HCT116 (cell line): ENCODE measurements around the gene OR10G6. TPM values are rescaled to one million over a fixed set of nuclear protein-coding genes. Genes with fewer than 3 reads are reported as not detected.

Experiments
- ATAC-seq: fragments of 200-7000 bp; cut with Tn5 transposase; 2 replicates; pipeline ENCODE4 v1.9.1; 2020; ENCODE audit warnings: mild to moderate bottlenecking, moderate library complexity
- BruUV-seq: library from RNA; stranded (reverse); fragments of 400-500 nt; replicated peaks from 2 replicates; lab custom pipeline; 2021; lab: Mats Ljungman, UMichigan
- CTCF ChIA-PET: fragments of 300-600 bp; sonication (Branson Sonifier 250); formaldehyde crosslinking; loops from one replicate; lab custom pipeline; 2021; ENCODE audit warnings: antibody characterized with exemption; lab: Charles Lee
- POLR2A ChIA-PET: fragments of 300-600, 350-600 bp; sonication (Branson Sonifier 250); formaldehyde crosslinking; loops from one replicate; lab custom pipeline; 2021; ENCODE audit warnings: antibody characterized with exemption; lab: Charles Lee
- RAD21 ChIA-PET, 2 experiments: fragments of 300-600 bp; sonication (Branson Sonifier 250); formaldehyde crosslinking; loops; one replicate each; lab custom pipeline; 2023; ENCODE audit warnings: low total read pairs in 2 of 2; ENCODE audit not compliant: uncharacterized antibody in 2 of 2, unreplicated experiment in 2 of 2, low non-redundant PET in 1 of 2; lab: Charles Lee
- DNase-seq: peaks from one replicate; pipeline ENCODE4 v3.0.0-alpha.2; 2010; ENCODE audit warnings: low read depth, low spot score
- H2AFZ ChIP-seq: fragments of 200-600 bp; shearing (Covaris generic), sonication (generic); 2 replicates; pipeline ENCODE4 v1.6.1; 2017; ENCODE audit warnings: low read depth, mixed run types, mixed read lengths, antibody characterized with exemption, low read length; ENCODE audit not compliant: poor library complexity, severe bottlenecking
- H3K27ac ChIP-seq: 2 replicates; pipeline ENCODE4 v1.5.1; 2012; ENCODE audit warnings: low read depth, low read length
- H3K27me3 ChIP-seq: fragments of 200-600 bp; sonication (generic); 2 replicates; pipeline ENCODE4 v1.6.1; 2016; ENCODE audit warnings: mixed run types, low read length, mixed read lengths; ENCODE audit not compliant: insufficient read depth
- H3K36me3 ChIP-seq, 2 experiments: fragments of 200-500 bp in 1 of 2; fragments of 200-600 bp in 1 of 2; sonication (Bioruptor generic) in 1 of 2; sonication (generic) in 1 of 2; 2 replicates each; pipeline versions ENCODE4 v1.5.1 to v1.6.1; 2014 to 2016; ENCODE audit warnings: low read length in 2 of 2, inconsistent platforms in 1 of 2, mixed read lengths in 1 of 2, mixed run types in 1 of 2; ENCODE audit not compliant: insufficient read depth in 2 of 2, control insufficient read depth in 1 of 2
- H3K4me1 ChIP-seq, 2 experiments: fragments of 200-600 bp in 1 of 2; sonication (generic) in 1 of 2; 2 replicates each; pipeline versions ENCODE4 v1.5.1 to v1.6.1; 2012 to 2017; ENCODE audit warnings: low read length in 2 of 2, inconsistent platforms in 1 of 2, mild to moderate bottlenecking in 1 of 2, mixed read lengths in 1 of 2, mixed run types in 1 of 2, moderate library complexity in 1 of 2; ENCODE audit not compliant: insufficient read depth in 2 of 2, control insufficient read depth in 1 of 2
- H3K4me2 ChIP-seq: fragments of 200-600 bp; sonication (generic); 2 replicates; pipeline ENCODE4 v1.6.1; 2017; ENCODE audit warnings: mixed run types, low read length, mixed read lengths
- H3K4me3 ChIP-seq, 2 experiments: fragments of 200-600 bp in 1 of 2; sonication (generic) in 1 of 2; replicated peaks in 1 of 2; 2 replicates each; pipeline ENCODE4 v1.5.1; 2011 to 2016; ENCODE audit warnings: low read length in 2 of 2, control low read depth in 1 of 2, low read depth in 1 of 2, mild to moderate bottlenecking in 1 of 2, mixed read lengths in 1 of 2, mixed run types in 1 of 2
- H3K79me2 ChIP-seq: fragments of 200-600 bp; sonication (generic); 2 replicates; pipeline ENCODE4 v1.6.1; 2017; ENCODE audit warnings: mild to moderate bottlenecking, mixed run types, low read length, moderate library complexity, mixed read lengths; ENCODE audit not compliant: insufficient read depth
- H3K9ac ChIP-seq: fragments of 200-600 bp; sonication (generic); 2 replicates; pipeline ENCODE4 v1.6.1; 2016; ENCODE audit warnings: low read length, mixed read lengths
- H3K9me2 ChIP-seq: fragments of 200-600 bp; sonication (generic), shearing (Covaris generic); 2 replicates; pipeline ENCODE4 v1.6.1; 2017; ENCODE audit warnings: mixed run types, mild to moderate bottlenecking, moderate library complexity; ENCODE audit not compliant: insufficient read depth
- H3K9me3 ChIP-seq, 2 experiments: fragments of 200-500 bp in 1 of 2; fragments of 200-600 bp in 1 of 2; sonication (Bioruptor generic) in 1 of 2; sonication (generic) in 1 of 2; 2 replicates each; pipeline ENCODE4 v1.6.1; 2014 to 2017; ENCODE audit warnings: low read length in 2 of 2, mixed read lengths in 2 of 2, inconsistent platforms in 1 of 2, low read depth in 1 of 2, mild to moderate bottlenecking in 1 of 2, mixed run types in 1 of 2, moderate library complexity in 1 of 2; ENCODE audit not compliant: control insufficient read depth in 1 of 2, insufficient read depth in 1 of 2
- H4K20me1 ChIP-seq: fragments of 200-600 bp; sonication (generic), shearing (Covaris generic); 2 replicates; pipeline ENCODE4 v1.6.1; 2017; ENCODE audit warnings: mixed run types, mild to moderate bottlenecking, moderate library complexity; ENCODE audit not compliant: insufficient read depth
- ATF3 ChIP-seq: IDR thresholded peaks from 2 replicates; pipeline ENCODE4 v1.6.1; 2012
- CBX3 ChIP-seq: IDR thresholded peaks from 2 replicates; pipeline ENCODE4 v1.6.1; 2012; ENCODE audit warnings: low read depth
- CEBPB ChIP-seq: IDR thresholded peaks from 2 replicates; pipeline ENCODE4 v1.6.1; 2012; ENCODE audit warnings: low read depth
- CTCF ChIP-seq, 3 experiments: fragments of 200-600 bp in 1 of 3; sonication (generic) in 1 of 3; IDR thresholded peaks in 2 of 3; conservative IDR thresholded peaks in 1 of 3; 2 replicates each; pipeline ENCODE4 v1.5.1; 2012 to 2017; ENCODE audit warnings: low read depth in 2 of 3, low read length in 2 of 3, antibody characterized with exemption in 1 of 3, borderline replicate concordance in 1 of 3, control low read depth in 1 of 3, mild to moderate bottlenecking in 1 of 3, mixed read lengths in 1 of 3, mixed run types in 1 of 3, moderate library complexity in 1 of 3; ENCODE audit not compliant: insufficient read depth in 1 of 3
- FOSL1 ChIP-seq: IDR thresholded peaks from 2 replicates; pipeline ENCODE4 v1.6.1; 2012; ENCODE audit warnings: low read depth
- JUND ChIP-seq: IDR thresholded peaks from 2 replicates; pipeline ENCODE4 v1.6.1; 2012
- MAX ChIP-seq: IDR thresholded peaks from 2 replicates; pipeline ENCODE4 v1.6.1; 2012
- POLR2A ChIP-seq: IDR thresholded peaks from 2 replicates; pipeline ENCODE4 v1.7.0; 2011; ENCODE audit warnings: borderline replicate concordance; ENCODE audit not compliant: insufficient read depth, insufficient read length; ENCODE audit errors: extremely low read depth
- POLR2AphosphoS5 ChIP-seq: IDR thresholded peaks from 2 replicates; pipeline ENCODE4 v1.6.1; 2011; ENCODE audit warnings: mild to moderate bottlenecking, low read depth, low read length, moderate library complexity
- RAD21 ChIP-seq: IDR thresholded peaks from 2 replicates; pipeline ENCODE4 v1.6.1; 2012; ENCODE audit warnings: low read depth, mild to moderate bottlenecking
- REST ChIP-seq: IDR thresholded peaks from 2 replicates; pipeline ENCODE4 v1.6.1; 2012; ENCODE audit warnings: low read depth
- TCF7L2 ChIP-seq: IDR thresholded peaks from 2 replicates; pipeline ENCODE4 v1.7.0; 2011; ENCODE audit warnings: borderline replicate concordance, inconsistent platforms; ENCODE audit not compliant: insufficient read depth, insufficient read length; ENCODE audit errors: extremely low read depth
- YY1 ChIP-seq: IDR thresholded peaks from 2 replicates; pipeline ENCODE4 v1.6.1; 2011; ENCODE audit warnings: low read length, low read depth, moderate library complexity, mild to moderate bottlenecking; ENCODE audit not compliant: insufficient replicate concordance; ENCODE audit errors: extremely low read depth
- ZBTB33 ChIP-seq: IDR thresholded peaks from 2 replicates; pipeline ENCODE4 v1.6.1; 2011; ENCODE audit warnings: mild to moderate bottlenecking, low read length, moderate library complexity; ENCODE audit not compliant: insufficient replicate concordance; ENCODE audit errors: extremely low read depth
- ZNF274 ChIP-seq: fragments of 200-500 bp; sonication (Bioruptor generic); IDR thresholded peaks from 2 replicates; pipeline ENCODE4 v1.6.1; 2014; ENCODE audit warnings: mild to moderate bottlenecking, low read depth, low read length, inconsistent platforms
- intact Hi-C: fragments of 100-400 bp; cut with micrococcal nuclease; formaldehyde crosslinking; loops from 2 replicates; pipeline ENCODE4 v1.10.0; 2022
- total RNA-seq: library from RNA; stranded (reverse); gene quantifications from one replicate; pipeline ENCODE4 v1.2.1, GENCODE V29; 2021; ENCODE audit not compliant: unreplicated experiment

The OR10G6 gene
- total RNA-seq, 1 experiment from 2014 or later, result not detected

GRCh38 chr11:124026498-124026897 is 31.5 kb upstream of the OR10G6 start, which contains the start of gene OR10G8:
TSS of gene OR10G8 (plus strand) at chr11:124026798. CDS start at chr11:124029623, 2,825 bp downstream.
- Histone ChIP-seq H2AFZ (no peak within 1 kb of the TSS), H3K4me3 (no peak within 1 kb of the TSS), H3K79me2 (no peaks in the 10 kb centered on the region), H3K27ac (no peak within 1 kb of the TSS), H3K9me2 (no peaks in the 10 kb centered on the region), H3K36me3 (no peaks in the 10 kb centered on the region)
- no peak for DNase-seq
- ChIA-PET CTCF (no interaction called here), POLR2A (no interaction called here)
- intact Hi-C loops, result no loop called here
- no peak for TF ChIP-seq YY1
- TF ChIP-seq ZBTB33, result no peak
- TF ChIP-seq CTCF (IDR thresholded peaks at IDR 0.05 in 2 of 3, conservative IDR thresholded peaks at IDR 0.05 in 1 of 3; ENCODE audit: borderline replicate concordance in 1 of 3, insufficient read depth in 1 of 3, low read depth in 2 of 3, low read length in 2 of 3), result no peak
- TF ChIP-seq REST, result no peak
- TF ChIP-seq POLR2AphosphoS5, result no peak
- no peak for TF ChIP-seq RAD21
- TF ChIP-seq CEBPB, result no peak
- TF ChIP-seq ZNF274, result no peak
- TF ChIP-seq CBX3, result no peak
- TF ChIP-seq MAX, result no peak
- TF ChIP-seq JUND, result no peak
- no peak for TF ChIP-seq ATF3
- TF ChIP-seq TCF7L2, result no peak
- no peak for TF ChIP-seq POLR2A
- no peak for TF ChIP-seq FOSL1
- TF ChIP-seq, all 23 proteins: peak for 0
- RAD21 ChIA-PET, result no interaction called here
- H3K9me3 ChIP-seq, result no peaks in the 10 kb centered on the region
- no peak within 1 kb of the TSS for H3K4me2 ChIP-seq
- no TSS peak for BruUV-seq
- peaks cover 10% of the 10 kb centered on the region; the same call in 1 of the 2 replicates for H3K27me3 ChIP-seq
- H4K20me1 ChIP-seq, result no peaks in the 10 kb centered on the region
- H3K9ac ChIP-seq, result no peak within 1 kb of the TSS
- H3K4me1 ChIP-seq, result no peaks in the 10 kb centered on the region
- ATAC-seq, result no peak
